ENCODE results near the gene C8A. TPM values are rescaled to one million over a fixed set of nuclear protein-coding genes. Genes with fewer than 3 reads are reported as not detected.

The C8A gene
- total and polyA plus RNA-seq, 2 donors (not counting 1 experiment from before 2014, with no cell fraction given): not detected

GRCh38 chr1:56894014-56894413 is 39.4 kb downstream of the C8A start:
- Histone ChIP-seq H3K36me3 (ENCODE audit: control insufficient read depth, insufficient read depth, low read length) (no peaks in the 10 kb centered on the region), H3K79me2 (ENCODE audit: control insufficient read depth, insufficient read depth, low read length) (no peaks in the 10 kb centered on the region), H3K27me3 (ENCODE audit: control insufficient read depth, insufficient read depth, low read length) (no peaks in the 10 kb centered on the region), H3K27ac (ENCODE audit: insufficient read depth, low read length) (no peak overlapping the region), H3K4me1 (ENCODE audit: control insufficient read depth, extremely low read depth, insufficient read depth, low read length) (no peaks in the 10 kb centered on the region), H3K9ac (ENCODE audit: insufficient read depth, low read length) (no peak overlapping the region), H3K4me3 (replicated peaks in 1 of 4; ENCODE audit: control extremely low read depth in 1 of 4, insufficient read depth in 1 of 4, low read depth in 3 of 4, low read length in 4 of 4) (no peak overlapping the region), H3K9me3 (ENCODE audit: control insufficient read depth, insufficient read depth, low read depth, low read length) (no peaks in the 10 kb centered on the region), H2AFZ (ENCODE audit: low read length) (no peak overlapping the region), H4K20me1 (ENCODE audit: control insufficient read depth, extremely low read depth, insufficient read depth, low read length) (no peaks in the 10 kb centered on the region), H3K4me2 (ENCODE audit: extremely low read depth, insufficient read depth, low read length) (no peak overlapping the region)
- TF ChIP-seq EZH2 (IDR thresholded peaks at IDR 0.05; ENCODE audit: low read length, missing control alignments): no peak
- TF ChIP-seq, protein P1, sequence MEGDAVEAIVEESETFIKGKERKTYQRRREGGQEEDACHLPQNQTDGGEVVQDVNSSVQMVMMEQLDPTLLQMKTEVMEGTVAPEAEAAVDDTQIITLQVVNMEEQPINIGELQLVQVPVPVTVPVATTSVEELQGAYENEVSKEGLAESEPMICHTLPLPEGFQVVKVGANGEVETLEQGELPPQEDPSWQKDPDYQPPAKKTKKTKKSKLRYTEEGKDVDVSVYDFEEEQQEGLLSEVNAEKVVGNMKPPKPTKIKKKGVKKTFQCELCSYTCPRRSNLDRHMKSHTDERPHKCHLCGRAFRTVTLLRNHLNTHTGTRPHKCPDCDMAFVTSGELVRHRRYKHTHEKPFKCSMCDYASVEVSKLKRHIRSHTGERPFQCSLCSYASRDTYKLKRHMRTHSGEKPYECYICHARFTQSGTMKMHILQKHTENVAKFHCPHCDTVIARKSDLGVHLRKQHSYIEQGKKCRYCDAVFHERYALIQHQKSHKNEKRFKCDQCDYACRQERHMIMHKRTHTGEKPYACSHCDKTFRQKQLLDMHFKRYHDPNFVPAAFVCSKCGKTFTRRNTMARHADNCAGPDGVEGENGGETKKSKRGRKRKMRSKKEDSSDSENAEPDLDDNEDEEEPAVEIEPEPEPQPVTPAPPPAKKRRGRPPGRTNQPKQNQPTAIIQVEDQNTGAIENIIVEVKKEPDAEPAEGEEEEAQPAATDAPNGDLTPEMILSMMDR (conservative IDR thresholded peaks at IDR 0.05 in 1 of 2, IDR thresholded peaks at IDR 0.05 in 1 of 2; ENCODE audit: low read depth in 1 of 2, low read length in 2 of 2): no peak
- no peak for DNase-seq (ENCODE audit: low read depth in 2 of 2)

DNA sequence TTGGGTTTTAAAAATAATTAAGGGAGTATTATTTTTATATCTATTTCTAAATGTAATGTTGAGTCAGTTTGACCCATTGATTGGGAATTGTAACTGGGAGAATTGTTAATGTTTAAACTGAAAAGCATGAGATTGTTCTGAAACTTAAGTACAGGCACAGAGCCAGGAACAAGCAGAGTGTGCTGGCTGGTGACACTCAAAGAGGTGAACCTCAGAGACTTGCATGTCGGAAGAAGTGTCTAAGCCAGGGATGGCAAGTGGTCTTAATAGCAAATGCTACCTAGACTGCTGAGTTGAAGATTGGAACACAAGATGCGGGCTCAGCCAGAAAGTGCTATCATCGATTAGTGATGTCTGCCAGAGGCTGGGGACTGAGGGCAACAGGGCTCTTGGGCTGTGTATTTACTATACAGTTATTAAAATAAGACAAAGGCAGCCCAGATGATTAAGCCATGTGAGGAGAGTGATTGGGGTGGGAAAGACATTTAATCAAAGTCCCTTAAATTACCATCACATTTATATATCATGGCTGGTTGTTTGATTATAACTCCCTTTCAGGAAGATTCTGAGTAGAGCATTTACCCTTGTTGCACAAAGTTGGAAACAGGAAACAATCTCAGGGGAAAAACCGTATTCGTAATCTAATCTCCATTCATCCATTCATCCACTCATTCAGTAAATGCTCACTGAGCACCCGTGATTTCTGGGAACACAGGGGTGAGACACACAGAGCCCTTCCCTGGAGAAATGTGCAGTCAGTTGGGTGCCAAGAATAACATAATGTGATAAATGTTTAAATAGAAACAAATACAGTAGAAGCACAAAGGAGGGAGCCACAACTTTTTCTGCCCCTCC is 42.8 kb downstream of the C8A start:
- H3K27ac ChIP-seq (ENCODE audit: insufficient read depth, low read length): no peak overlapping the region
- no peak overlapping the region for H3K4me3 ChIP-seq (replicated peaks in 1 of 4; ENCODE audit: control extremely low read depth in 1 of 4, insufficient read depth in 1 of 4, low read depth in 3 of 4, low read length in 4 of 4)
- no peaks in the 10 kb centered on the region for H3K4me1 ChIP-seq (ENCODE audit: control insufficient read depth, extremely low read depth, insufficient read depth, low read length)
- no peaks in the 10 kb centered on the region for H3K79me2 ChIP-seq (ENCODE audit: control insufficient read depth, insufficient read depth, low read length)
- H2AFZ ChIP-seq (ENCODE audit: low read length): no peak overlapping the region
- H3K9me3 ChIP-seq (ENCODE audit: control insufficient read depth, insufficient read depth, low read depth, low read length): no peaks in the 10 kb centered on the region
- peak; percentile 2 to 42 for DNase-seq (ENCODE audit: low read depth in 2 of 2)
- H3K36me3 ChIP-seq (ENCODE audit: control insufficient read depth, insufficient read depth, low read length): no peaks in the 10 kb centered on the region
- H3K9ac ChIP-seq (ENCODE audit: insufficient read depth, low read length): no peak overlapping the region
- no peak overlapping the region for H3K4me2 ChIP-seq (ENCODE audit: extremely low read depth, insufficient read depth, low read length)
- no peaks in the 10 kb centered on the region for H4K20me1 ChIP-seq (ENCODE audit: control insufficient read depth, extremely low read depth, insufficient read depth, low read length)
- no peak for TF ChIP-seq EZH2 (IDR thresholded peaks at IDR 0.05; ENCODE audit: low read length, missing control alignments)
- TF ChIP-seq, protein P1 (conservative IDR thresholded peaks at IDR 0.05 in 1 of 2, IDR thresholded peaks at IDR 0.05 in 1 of 2; ENCODE audit: low read depth in 1 of 2, low read length in 2 of 2): no peak
- no peaks in the 10 kb centered on the region for H3K27me3 ChIP-seq (ENCODE audit: control insufficient read depth, insufficient read depth, low read length)

DNA sequence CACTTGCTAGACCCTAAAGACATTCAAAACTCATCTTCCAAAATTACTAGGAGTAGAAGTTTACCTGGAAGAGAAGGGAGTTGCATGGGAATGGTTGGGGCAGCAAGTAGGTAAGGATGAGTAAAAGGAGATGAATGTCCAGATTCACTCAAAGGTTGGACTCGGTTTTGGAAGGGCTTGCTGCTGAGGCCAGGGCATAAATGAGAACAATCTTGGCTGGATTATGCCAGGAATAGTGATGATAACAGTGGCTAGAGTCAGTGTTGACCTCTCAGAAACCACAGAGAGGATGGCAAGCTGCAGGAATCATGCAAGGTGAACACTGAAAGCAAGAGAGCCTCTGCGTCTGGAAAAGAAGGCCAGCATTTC is 43.4 kb downstream of the C8A start:
- no peak overlapping the region for H3K4me2 ChIP-seq (ENCODE audit: extremely low read depth, insufficient read depth, low read length)
- H3K9me3 ChIP-seq (ENCODE audit: control insufficient read depth, insufficient read depth, low read depth, low read length): no peaks in the 10 kb centered on the region
- H3K27me3 ChIP-seq (ENCODE audit: control insufficient read depth, insufficient read depth, low read length): no peaks in the 10 kb centered on the region
- no peak overlapping the region for H3K27ac ChIP-seq (ENCODE audit: insufficient read depth, low read length)
- H3K9ac ChIP-seq (ENCODE audit: insufficient read depth, low read length): no peak overlapping the region
- H3K4me3 ChIP-seq (replicated peaks in 1 of 4; ENCODE audit: control extremely low read depth in 1 of 4, insufficient read depth in 1 of 4, low read depth in 3 of 4, low read length in 4 of 4): no peak overlapping the region
- TF ChIP-seq, protein P1 (conservative IDR thresholded peaks at IDR 0.05 in 1 of 2, IDR thresholded peaks at IDR 0.05 in 1 of 2; ENCODE audit: low read depth in 1 of 2, low read length in 2 of 2): no peak
- no peak for TF ChIP-seq EZH2 (IDR thresholded peaks at IDR 0.05; ENCODE audit: low read length, missing control alignments)
- no peaks in the 10 kb centered on the region for H3K79me2 ChIP-seq (ENCODE audit: control insufficient read depth, insufficient read depth, low read length)
- H3K36me3 ChIP-seq (ENCODE audit: control insufficient read depth, insufficient read depth, low read length): no peaks in the 10 kb centered on the region
- H3K4me1 ChIP-seq (ENCODE audit: control insufficient read depth, extremely low read depth, insufficient read depth, low read length): no peaks in the 10 kb centered on the region
- no peak overlapping the region for H2AFZ ChIP-seq (ENCODE audit: low read length)
- no peaks in the 10 kb centered on the region for H4K20me1 ChIP-seq (ENCODE audit: control insufficient read depth, extremely low read depth, insufficient read depth, low read length)
- no peak for DNase-seq (ENCODE audit: low read depth in 2 of 2)

Measured in fibroblast of lung (primary cell).